HPDE6-E6E7 (cell line): Measurements from ENCODE around the gene CYP4B1.

Experiments used
- DNase-seq: peaks from one replicate; pipeline ENCODE4 v3.0.0; 2011; ENCODE audit warnings: missing footprints; ENCODE audit errors: extremely low spot score

CYP4B1 gene

GRCh38 chr1:46797696-46798470 is 963 bp upstream of the CYP4B1 start:
- DNase-seq, result no peak

DNA sequence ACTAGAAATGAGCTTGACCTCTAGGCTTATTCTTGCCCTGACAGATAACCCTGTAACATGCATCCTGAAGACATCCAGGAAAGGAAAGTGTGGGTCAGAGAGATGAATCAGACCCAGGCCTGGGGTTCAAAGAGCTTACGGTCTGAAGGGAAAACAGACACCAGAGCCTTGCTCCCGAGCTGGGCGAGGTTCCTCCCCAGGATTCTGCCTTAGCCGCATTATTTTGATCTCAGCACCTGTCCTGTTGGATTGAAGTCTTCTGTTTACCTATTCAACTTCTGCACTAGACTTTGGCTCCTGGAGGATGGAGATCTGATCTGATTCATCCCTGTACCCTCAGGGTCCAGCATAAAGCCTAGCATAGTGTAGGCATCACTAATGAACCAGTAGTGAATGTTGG is 1.9 kb downstream of the CYP4B1 start:
- no peak for DNase-seq

GRCh38 chr1:46801323-46802055 is 2.6 kb downstream of the CYP4B1 start:
- DNase-seq, result no peak

- no peak for DNase-seq
Observed at GRCh38 chr1:46802081-46802480, 3.2 kb downstream of the CYP4B1 start.

GRCh38 chr1:46802901-46803574 is 4.2 kb downstream of the CYP4B1 start:
- DNase-seq, result no peak

DNA sequence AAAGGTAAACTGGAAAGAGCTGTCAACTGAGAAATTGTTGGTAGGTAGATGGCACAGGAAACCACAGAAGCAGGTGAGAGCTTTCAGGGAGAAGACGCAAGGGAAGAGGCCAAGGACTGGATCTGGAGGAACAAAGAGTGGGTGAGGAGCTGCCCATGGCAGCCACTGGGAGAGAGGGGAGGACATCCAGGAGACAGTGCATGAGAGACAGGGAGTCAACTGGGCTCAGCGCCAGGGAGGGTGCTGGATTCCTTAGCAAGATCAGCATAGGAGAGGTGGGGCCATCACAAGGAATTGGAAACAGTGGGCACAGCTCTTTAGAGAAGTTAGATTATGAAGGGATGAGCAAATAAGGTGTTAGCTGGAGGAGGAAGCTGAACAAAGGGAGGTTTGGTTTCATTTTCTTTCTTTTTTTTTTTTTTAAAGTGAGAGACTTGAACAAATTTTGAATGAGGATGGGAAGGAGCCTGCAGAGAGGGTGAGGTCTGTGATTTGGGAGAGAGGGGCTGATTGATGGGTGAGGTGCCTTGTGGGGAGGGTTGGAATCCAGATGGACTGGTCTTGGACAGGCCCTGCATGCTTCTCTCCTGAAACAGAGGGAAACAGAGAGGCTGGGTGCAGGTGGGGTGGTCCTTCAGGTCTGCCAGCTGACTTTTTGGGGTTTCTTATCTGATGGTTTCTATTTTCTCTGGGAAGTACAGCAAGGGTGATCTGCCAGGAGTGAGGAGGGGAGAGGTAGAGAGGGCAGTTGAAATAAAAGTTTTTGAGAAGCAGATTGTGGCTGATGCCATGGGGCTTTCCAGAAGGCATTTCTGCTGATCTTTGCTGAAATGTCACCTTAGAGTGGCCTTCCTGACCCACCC is 5.4 kb downstream of the CYP4B1 start:
- no peak for DNase-seq

DNA sequence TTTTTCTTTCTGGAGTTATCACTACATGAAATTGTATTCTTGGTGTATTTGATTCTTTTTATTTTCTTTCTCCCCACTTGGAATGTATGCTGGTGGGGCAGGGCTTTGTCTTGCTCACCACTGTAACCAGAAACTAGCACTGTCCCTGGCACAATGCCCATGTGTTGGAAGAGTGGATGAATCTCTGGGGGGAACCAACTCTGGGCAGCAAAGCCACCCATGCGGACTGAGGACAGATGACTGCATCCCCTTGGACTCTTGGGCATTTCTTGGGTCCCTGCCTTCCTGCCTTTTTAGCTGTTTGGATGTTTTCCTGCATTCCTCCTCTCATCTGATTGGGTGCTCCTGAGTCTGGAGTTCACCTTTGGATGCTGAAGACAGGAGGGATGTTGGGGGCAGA is 6.1 kb downstream of the CYP4B1 start:
- no peak for DNase-seq

DNA sequence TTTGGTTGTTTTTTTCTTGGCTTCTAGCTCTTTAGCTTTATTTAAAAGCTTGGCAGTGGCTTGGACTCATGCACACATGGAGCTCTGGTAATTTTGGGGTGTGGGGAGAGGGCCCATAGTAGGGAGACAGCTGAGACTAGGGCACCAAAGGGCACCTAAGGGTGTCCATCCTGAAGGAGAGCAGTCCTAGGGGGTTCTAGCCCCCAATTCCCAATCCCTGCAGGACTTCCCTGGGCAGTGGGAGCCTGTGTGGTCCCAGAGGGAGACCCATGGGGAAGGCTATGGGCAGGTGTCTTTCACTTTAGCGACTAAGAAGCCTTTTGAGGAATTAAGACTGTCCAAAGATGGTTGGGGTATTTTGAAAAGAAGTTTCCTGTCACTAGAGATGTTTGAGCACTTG is 6.9 kb downstream of the CYP4B1 start:
- no peak for DNase-seq

- DNase-seq, result no peak
Observed at GRCh38 chr1:46806196-46807020, 7.6 kb downstream of the CYP4B1 start.

GRCh38 chr1:46807046-46807972 is 8.5 kb downstream of the CYP4B1 start:
- DNase-seq, result no peak

DNA sequence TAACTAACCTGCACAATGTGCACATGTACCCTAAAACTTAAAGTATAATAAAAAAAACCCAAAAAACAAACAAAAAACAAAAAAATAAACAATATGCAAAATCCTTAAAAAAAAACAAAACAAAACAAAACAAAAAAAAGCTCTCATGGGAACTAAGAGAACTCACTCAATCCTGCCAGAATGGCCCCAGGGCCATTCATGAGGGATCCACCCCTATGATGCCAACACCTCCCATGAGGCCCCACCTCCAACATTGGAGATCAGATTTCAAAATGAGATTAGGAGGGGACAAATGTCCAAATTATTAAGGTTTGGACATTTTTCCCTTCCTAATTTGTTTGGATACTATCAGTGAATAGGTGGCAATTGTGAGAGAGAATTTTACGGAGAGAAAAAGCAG is 10.2 kb downstream of the CYP4B1 start:
- no peak for DNase-seq

GRCh38 chr1:46809904-46810303 is 11.1 kb downstream of the CYP4B1 start:
- no peak for DNase-seq

- no peak for DNase-seq
Observed at GRCh38 chr1:46810596-46810995, 11.8 kb downstream of the CYP4B1 start.

- DNase-seq, result no peak
Observed at GRCh38 chr1:46811053-46811452, 12.2 kb downstream of the CYP4B1 start.

GRCh38 chr1:46812065-46812963 is 13.5 kb downstream of the CYP4B1 start:
- DNase-seq, result no peak

DNA sequence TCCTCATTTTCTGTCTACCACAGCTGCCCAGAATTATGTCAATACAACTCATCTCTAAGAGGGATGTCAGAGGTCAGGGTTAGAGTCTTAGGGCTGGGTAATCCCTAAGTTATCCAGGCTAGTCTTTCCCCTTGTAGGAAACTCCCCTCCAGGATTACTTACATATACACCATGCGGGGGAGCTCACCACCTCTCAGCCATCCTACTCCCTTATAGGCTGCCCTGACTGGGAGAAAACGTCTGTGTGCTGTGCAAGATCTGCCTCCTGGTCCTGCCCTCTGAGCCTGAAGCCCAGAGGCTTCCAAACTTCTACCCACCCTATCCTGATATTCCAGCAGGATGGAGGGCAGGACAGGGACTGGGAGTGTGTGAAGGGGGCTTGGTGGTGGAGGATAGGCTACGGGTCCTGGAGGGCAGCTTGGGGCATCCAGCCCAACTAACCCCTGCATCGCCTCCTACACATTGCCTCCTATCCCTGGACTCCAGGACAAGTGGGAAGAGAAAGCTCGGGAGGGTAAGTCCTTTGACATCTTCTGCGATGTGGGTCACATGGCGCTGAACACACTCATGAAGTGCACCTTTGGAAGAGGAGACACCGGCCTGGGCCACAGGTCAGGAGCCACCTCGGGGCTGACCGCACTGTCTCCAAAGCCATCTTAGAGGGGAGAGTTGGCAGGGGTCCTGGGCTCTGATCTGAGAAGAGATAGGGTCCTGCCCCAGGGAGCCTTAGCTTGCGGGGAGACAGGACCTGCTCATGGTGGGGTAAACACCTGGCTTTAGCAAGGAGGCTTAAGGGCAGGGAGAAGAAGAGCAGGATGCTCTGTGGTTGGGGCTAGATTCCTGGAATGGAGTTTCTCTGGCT is 14.4 kb downstream of the CYP4B1 start:
- DNase-seq, result no peak

DNA sequence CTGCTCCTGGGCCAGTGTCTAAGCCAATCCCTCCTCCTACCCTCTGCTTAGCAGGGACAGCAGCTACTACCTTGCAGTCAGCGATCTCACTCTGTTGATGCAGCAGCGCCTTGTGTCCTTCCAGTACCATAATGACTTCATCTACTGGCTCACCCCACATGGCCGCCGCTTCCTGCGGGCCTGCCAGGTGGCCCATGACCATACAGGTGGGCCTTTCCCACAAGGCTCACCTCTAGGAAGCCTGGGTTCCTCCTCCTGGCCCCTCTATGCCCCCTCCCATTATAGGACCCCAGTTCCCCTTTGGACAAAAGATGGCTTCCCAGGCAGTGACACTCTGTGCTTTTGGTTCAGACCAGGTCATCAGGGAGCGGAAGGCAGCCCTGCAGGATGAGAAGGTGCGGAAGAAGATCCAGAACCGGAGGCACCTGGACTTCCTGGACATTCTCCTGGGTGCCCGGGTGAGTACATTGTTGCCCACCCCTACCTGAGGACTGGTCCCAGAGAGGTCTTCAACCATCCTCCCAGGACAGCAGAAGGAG is 15.1 kb downstream of the CYP4B1 start:
- no peak for DNase-seq

DNA sequence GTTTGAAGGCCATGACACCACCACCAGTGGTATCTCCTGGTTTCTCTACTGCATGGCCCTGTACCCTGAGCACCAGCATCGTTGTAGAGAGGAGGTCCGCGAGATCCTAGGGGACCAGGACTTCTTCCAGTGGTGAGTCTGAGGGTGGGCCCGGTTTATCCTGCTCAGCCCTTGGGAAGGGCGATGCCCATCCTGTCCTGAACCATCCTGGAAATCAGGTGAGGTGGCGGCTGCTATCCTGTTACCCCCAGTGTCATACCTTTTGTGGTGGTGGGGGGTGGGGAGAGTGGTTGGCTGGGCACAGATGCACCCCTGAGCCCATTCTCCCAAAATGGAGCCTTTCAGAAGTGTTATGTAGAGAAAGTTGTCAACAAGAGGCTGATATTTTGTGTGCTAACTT is 16.3 kb downstream of the CYP4B1 start:
- no peak for DNase-seq
